RPMI7951 (cell line): ENCODE measurements around the gene PITPNB. TPM values are rescaled to one million over a fixed set of nuclear protein-coding genes. Genes with fewer than 3 reads are reported as not detected.

Experiments
- DNase-seq: peaks from one replicate; pipeline ENCODE4 v3.0.0-alpha.2; 2012; ENCODE audit warnings: low read depth
- total RNA-seq: library from RNA; depleted of rRNA; stranded (reverse); fragments of >200 nt; shearing (Covaris generic); gene quantifications from 2 replicates; pipeline ENCODE4 v1.2.3, GENCODE V29; 2014

The PITPNB gene
- total RNA-seq, 1 experiment from 2014 or later = 16.1 TPM

DNA sequence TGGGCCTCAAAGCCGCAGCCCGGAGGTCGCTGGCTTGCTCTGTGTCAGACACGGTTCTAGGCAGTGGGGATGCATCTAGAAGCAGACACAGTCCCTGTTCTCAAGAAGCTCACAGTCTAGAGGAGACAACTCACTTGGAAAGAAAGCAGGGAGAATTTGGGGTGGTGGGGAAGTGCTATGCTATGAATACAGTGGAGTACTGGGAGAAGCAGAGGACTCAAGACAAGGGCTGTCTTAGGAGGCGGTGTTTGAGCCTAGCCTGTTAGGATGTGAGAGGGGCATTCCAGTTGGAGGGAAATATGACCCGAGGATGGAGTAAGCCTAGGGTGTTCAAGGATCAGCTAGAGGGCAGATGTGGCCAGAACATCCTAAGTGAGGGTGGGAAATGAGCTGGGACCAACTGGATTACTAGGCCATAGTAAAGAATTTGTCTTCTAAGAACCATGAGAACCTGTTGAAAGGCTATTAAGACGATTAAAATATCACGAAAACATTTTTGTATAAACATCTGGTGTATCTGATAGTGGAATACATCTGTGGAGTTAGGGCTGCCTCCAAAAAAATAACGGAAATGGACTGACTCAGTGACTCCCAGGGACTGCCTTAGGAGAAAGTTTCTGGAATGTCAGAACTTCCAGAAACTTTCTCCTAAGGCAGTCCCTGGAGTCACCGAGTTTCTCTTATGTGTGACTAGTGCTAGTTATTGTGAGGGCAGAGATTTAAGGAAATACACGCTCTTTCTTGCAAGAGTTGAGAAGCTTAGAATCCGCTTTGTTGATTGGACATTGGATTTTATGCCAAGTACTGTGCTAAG is 1.1 kb upstream of the PITPNB start:
- peak; percentile 72 for DNase-seq

DNA sequence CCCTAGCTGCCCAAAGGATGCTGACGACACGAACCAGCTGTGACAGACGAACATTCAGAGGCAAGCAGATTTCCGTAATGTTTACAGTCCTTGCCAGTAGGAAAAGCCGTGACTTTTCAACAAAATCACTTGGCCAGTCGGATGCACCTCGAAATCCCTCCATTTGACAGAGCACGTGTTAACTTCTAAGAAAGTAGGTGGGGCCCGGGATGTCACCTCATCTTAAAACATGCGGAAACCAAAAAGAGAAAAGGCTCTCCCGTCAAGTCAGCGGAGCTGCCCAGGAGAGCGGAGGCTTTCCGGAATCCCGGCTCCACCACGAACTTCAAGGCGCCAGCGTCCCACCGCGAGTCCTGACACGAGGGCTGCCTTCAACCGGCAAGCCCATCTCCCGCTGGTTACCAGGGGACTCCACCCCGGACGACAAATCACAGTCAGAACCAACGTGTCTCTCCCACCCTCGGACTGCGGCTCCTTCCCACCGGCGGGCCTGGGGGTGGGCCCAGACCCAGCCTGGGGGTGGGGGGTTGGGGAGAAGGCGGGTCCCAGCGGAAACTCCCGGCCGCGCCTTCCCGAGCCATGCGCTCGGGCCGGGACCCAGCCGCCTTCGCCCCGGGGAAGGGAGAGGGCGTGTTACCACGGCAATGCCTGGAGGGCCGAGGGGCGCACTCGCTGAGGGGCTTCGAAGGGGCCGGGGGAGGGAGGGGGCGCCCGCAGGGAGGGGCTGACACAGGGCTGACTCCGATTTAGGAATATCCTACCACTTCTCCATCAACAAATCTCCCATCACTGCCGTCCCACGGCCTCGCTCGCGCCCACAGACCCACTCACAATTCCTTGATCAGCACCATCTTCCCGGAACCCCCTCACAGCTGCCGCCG is 475 bp downstream of the PITPNB start:
- DNase-seq = peak; percentile 61

DNA sequence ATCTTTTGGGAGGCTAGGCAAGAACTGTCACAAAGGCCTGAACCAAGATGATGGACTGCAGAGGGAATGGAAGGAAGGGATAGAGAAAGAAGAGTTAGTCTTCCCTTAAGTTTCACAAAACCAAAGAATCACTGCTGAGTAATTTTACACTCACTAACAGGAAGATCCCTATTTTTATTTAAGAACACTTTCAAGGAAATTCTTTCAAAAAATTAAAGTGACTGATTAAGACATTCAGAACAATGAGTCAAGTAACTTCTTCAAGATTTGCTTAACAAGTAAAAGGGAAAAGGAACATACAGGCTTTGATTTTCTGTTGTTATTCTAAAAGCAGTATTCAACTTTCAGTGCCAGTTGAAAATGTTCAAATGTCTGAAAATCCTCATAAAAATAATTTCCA is 3.1 kb downstream of the PITPNB start:
- no peak for DNase-seq

DNA sequence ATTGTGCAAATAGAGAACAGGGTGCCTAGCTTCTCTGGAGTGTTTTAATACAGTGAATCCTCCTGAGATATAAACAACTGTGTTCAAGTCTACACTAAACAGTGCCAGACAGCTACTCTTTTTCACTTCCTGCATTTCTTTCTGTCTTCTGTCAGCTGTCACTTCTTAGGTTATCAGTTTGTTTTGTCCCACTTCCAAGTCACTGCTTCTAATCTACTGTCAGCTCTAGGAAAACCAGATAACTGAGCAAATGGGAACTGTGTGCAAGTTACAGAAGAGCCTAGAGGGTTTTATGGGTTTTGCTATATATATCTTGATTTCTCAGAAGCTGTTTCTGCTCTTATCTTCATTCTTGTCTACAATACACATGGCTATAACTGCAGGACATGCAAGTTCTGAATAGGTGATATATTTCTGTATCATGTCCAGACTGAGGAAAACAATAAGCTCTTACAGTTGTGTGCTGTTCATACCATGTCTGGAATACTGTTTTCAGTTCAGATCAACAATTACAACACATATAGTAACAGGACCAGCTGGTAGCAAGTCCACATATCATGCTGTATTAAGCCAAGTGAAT is 5.8 kb downstream of the PITPNB start:
- DNase-seq = no peak

DNA sequence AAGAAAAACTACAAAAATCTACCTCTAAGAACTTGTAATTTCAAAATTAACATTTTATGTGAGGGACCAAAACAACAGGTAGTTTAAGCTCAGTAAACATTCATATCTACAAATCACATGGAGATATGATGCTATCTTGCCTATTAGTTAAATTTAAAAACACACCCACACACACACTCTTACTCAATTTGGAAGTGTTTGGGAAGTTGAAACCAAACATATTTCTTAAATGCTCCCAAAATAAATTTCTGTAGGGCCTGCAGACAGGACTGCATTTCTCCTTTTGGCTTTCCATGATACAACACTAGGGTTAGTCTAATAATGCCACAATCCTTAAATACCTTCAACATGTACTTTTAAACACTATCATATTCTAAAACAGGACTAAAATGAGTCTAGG is 7.0 kb downstream of the PITPNB start:
- no peak for DNase-seq

DNA sequence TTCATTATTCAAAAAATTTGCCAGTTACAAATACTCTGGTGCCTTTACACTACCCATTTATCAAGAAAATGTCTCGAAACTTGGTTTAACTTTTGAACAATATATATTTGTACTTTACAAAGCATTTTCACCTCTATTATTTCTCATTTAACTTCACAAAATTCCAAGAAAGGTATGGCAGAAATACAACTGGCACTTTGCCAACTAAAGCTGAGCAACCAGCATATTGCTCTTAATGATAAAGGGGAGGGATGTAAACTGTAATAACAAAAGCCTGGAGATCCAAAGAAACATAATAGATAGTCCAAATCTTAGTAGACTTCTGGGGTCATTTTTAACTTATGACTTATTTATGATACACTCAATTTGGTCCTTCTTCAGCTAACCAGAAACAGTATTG is 7.7 kb downstream of the PITPNB start:
- no peak for DNase-seq

DNA sequence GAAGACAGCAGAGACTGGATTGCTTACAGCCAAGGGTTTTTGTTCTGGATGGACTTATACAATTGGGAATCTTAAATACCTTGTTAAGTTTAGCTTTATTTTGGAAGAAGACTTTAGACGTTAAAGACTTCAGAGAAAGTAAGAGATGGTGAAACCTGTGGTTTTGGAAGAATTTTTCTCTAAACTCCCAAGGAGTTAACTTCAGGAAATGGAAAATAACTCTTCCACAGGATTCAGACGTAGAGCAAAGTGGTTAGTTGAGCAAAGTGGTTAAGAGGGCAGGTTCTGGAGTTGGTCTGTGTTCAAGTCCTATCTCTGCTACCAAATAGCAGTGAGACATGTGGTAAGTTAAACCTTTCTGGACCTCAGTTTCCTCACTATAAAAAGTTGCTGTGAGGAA is 12.8 kb downstream of the PITPNB start:
- no peak for DNase-seq

DNA sequence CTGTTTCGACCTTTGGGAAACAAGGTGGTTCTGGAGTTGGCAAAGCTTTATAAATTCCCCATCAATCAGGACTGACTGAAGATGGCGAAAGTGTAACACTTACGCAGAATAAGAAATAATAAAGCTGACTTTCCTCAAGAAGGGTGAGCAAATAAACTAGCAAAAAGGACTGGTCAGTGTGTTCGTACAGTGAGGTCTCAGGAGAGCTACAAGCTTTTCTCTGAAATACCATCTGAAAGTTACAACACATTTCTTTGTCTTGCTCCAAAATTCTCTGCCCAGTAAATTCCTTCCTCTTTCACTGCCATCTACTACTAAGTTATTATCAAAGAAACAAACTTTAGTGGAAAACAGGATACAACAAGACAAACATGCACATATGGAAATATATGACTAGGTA is 13.4 kb downstream of the PITPNB start:
- no peak for DNase-seq

DNA sequence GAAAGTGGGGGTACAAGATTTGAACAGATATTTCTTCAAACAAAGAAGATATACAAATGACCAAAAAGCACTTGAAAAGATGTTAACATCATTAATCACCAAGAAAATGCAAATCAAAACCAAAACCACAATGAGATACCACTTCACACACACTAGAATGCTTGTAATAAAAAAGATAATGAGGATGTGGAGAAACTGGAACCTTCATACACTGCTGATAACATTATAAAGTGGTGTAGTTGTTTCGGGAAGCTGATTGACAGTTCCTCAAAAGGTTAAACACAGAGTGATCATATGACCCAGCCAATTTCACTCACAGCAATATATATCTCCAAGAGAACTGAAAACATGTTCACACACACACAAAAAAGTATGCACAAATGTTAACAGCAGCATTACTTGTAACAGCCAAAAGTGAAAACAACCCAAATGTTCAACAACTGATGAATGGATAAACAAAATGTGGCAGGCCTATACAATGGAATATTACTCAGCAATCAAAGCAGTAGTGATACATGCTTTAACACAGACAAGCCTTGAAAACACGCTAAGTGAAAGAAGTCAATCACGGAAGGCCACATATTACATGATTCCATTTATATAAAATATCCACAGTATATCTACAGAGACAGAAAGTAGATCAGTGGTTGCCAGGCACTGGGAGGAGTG is 15.1 kb downstream of the PITPNB start:
- DNase-seq = no peak

DNA sequence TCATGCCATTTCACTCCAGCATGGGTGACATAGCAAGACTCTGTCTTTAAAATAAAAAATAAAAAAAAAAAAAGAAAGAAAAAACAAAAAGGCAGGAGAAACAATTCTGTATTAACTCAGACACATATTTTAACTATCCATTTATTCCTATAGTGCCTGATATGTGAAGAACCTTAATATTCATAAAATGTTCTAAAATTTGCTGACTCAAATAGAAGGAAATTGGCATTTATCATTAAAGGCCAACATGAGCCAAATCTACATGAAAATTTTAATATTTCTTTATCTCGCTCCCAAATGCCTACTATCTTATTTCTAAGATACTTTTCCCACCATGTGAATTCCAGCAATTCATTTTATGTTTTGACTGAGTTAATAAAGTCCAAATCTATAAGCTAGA is 18.9 kb downstream of the PITPNB start:
- no peak for DNase-seq

DNA sequence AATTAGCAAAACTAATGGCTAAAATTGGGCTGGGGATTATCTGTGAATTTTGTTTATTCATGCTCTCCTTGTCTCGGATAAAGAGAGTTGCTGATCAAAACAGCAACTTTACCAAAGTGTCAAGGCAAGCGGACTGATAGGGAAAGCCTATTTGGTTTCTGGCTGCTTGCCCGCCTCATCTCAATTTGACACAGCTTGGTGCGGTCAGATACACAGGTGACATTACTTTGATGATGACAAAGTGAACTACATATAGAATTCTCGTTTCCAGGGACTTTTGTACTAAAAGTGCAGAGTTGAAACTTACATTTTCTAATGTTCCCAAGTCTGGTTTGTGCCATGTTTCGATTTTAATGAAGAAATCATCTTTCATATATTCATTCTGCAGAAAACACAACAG is 22.8 kb downstream of the PITPNB start:
- no peak for DNase-seq

DNA sequence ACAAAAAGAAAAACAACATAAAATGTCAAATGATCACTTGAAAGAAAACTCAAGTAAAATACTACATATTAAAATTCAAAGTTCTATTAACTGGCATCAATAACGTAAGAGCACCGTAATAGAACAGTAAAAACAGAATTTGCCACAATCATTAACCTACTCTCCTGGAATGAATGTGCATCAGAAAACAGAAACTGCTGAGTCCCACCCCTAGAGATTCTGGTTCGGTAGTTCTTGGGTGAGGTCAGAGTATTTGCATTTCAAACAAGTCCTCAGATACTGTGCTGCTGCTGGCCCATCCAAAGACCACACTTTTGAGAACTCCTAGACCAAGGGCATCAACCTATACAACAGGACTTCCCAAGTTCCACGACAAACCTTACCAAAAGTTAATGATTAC is 23.5 kb downstream of the PITPNB start:
- DNase-seq = no peak

DNA sequence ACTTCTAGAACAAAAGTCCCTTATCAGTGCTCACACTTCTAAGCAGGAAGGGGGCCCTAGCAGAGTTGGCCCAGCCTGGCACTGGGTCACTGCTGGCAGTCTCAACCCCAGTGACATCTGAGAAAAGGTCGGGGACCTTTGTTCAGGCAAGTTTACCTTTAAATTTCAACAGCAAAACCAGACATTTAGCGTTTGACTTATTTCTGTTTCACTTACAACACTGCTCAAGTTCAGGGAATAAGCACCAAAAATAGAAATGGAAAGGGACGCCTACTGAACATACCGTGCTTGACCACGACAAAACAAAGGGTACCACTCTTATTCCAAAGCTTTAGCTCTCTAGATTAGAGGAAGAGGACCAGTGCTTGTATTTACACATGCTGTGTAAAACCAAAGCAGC is 26.2 kb downstream of the PITPNB start:
- DNase-seq = no peak

DNA sequence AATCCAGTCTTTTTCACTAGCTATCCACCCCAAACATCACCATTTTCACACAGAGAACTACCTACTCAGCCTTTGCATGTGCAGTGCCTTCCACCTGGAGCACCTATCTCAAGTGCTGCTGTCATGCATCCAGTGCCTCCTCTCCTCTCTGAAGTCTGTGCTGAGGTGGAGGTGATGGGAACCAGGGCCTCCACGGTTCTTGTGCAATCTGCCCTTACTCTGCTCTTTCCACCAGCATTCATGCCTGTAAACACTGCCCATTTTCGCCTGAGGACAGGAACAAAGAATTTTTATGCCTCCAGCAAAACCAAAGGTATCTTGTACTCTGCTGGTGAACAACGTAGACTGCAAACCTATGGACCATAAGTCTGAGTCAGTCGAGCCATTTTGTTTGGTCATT is 27.0 kb downstream of the PITPNB start:
- no peak for DNase-seq

DNA sequence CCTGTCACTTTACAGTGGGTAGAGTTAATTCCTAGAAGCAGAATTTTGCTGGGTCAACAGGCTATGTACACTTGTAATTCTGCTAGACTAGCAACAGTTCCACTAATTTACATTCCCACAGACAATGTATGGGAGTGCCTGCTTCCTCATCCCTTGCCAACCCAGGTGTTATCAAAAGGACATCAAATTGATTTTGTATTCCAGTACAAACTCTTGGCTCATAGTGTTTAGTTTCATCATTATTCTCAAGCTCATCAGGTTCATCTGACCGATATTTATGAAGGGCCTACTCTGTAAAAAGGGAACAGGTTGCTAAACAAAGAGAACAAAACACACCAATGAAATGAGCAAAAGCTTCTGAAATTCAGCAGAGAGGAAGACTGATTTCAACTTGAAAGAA is 30.7 kb downstream of the PITPNB start:
- no peak for DNase-seq

DNA sequence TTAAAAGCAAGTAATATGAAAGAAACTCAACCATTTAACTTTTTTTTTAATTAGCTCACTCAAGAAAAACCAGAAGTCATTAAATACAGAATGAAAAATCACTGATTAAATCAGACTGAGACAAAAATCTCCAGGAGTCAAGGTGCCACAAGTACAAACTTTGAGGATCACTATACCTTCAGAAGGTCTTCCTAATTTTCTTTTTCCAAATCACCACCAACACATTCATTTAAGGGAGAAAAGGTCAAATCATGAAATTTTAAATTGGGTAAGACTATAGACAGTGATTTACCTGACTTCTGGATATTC is 32.3 kb downstream of the PITPNB start:
- DNase-seq = no peak

DNA sequence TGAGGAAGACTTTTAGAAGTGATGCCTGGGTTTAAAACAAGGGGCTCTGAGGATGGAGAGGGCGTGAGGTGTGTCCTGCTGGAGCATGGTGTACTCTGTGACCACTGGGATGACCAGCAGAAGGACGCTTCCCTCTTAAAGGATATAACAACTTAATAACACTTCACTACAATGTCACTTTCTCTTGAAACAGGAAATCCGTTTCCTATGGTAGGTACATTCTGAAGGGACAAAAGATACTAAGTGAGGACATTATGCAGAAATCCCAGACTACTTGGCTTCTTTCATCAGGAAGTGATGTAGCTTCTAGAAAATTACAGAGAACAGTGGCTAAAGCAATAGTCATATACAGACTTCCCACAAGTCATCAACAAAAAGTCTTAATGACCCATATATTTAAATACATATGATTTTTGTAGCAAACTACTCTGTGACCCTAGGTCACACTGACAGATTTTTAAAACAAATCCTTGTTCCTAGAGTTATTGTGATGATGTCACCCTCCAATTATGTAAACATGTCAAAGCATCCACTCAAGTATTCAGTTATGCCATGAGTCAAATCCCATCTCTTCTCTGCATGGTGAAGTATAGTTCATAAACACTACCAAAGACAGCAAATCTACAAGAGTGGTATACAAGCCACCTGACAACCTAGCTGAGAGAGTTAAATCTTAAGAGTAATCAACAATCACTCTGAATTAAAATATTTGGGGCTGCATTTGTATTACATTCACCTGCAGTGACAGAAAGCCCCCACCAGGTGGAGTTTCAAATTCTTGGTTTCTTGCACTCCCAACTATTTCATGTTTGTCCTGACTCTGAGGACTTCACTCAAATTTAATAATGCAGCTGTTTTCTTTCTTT is 32.8 kb downstream of the PITPNB start:
- peak; percentile 46 for DNase-seq

DNA sequence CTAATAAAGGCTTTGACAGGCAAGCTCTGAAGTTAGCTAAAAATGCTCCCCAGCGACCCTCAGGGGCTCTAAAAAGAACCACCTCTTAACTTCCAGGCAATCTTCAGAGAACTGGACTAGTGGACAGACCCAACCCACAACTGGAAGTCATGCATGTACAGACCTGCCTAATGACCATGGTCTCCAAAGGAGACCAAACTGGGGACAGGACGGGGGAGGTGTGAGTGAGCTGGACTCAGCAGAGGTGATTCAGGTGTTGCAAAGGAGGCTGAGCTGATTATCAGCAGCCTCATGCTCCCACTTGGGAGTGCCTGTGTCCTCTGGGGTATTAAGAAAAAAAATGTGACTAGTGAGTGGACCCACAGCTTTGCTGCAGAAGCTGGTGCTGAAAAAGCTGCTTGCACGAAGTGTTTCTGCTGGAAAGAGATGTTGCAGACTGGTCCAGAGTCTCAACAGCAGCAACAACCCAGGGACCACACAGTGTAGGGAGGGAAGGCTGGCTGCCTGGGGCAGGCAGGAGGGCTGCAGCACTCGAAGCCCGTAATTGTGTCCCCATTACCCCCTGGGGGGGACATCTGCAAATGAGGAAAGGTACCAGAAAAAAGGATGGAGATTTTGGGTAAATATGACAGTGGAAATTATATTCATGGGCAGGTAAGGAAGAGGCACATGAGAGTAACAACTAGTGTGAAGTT is 35.3 kb downstream of the PITPNB start:
- DNase-seq = no peak

DNA sequence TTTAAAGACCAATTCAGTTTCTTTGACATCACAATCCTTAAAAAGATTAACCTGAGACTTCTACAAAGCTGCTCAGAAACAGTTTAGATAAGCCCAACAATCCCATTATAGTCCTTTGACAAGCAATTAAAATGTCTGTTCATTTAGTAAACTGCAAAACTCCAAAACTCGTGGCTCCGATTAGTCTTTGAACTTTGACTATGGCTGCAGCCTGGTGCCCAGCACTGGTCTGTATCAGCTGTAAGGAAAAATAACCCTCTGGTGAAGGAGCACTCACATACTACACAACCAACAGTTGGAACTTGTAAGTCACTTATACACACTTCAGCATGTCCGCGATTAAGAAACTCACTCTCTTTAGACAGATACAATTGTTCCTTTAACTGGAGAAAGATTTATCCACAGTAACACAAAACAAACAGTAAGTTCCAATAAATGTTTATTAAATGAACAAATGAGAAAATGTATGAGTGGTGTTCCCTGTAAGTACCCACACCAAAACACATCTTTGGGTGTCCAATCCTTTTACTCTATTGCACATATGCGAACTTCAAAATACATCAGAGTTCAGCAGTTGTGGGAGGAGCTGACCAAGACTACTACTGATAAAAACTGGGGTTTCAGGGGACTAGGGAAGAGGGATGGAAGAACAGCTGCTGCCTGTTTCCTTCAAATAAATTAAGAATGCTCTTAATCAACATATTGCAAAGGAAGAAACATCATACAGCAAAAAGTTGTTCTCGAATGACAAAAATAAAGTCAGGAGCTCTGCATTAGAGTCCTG is 36.4 kb downstream of the PITPNB start:
- DNase-seq = no peak

DNA sequence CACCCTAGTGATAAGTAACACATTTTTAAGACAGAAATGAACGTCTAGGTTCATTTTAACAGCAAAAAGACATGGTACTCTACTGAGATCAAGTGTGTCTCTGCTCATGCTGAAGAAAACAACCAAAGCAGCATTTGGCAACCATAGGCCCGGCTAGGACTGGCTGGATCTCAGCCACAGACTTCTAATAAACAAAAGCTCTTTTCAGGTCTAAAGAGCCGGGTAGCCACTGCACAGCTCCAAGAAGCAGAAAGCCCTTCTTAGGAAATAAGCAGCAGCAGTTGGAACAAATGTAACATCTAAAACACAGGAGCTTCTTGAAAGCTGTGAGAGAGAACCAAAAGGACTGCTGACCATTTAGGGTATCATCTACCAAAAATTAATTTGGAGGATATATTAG is 37.6 kb downstream of the PITPNB start:
- DNase-seq = no peak
